Measurements from ENCODE around the gene MYO1G. TPM values are rescaled to one million over a fixed set of nuclear protein-coding genes. Genes with fewer than 3 reads are reported as not detected.
"Not testable (repeated sequence)": the region's sequence is repeated elsewhere in the genome, so short reads cannot be mapped to it uniquely, and the experiment has no call there.

Gene MYO1G
- total RNA-seq, 1 donor from 2014 or later: 1.9 TPM

DNA sequence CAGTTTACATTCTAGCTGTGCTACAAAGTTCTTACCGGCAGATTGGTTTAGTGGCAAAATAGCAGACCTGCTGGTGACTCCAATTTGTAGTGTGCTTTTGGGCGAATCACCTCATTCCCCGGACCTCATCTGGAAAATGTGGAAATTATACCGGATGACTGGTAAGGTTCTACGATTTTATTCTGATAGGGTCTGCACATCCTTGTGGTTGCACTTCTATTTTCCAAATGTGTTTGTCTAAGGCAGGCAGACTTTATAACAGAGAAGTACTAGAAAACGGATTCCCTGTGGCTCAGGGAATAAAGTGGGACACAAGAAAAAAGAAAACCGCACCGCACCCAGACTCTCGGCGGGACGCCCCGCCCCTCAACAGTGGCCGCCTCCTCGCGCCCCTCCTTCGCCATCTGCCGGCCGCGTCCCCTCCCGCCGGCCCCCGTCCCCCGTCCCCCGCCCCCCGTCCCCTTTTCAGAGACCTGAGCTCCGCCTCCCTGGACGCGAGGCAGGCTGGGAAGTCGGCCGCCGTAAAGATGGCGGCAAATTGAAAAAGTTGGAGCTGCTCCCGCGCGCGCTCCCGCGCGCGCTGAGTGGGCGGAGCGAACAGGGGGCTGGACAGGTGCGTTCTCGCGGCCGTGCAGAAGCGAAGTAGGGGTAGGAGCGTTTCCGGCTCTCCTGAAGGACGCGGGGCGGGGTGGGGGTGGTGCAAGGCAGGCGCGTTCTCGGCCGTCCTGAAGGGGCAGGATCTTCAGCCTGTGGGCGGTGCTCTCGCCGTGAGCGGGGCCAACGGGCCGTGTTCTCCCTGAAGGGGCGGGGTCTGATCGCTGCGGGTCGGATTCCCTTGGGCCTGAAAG is 20.7 kb upstream of the MYO1G start:
- DNase-seq: peak; percentile 100

DNA sequence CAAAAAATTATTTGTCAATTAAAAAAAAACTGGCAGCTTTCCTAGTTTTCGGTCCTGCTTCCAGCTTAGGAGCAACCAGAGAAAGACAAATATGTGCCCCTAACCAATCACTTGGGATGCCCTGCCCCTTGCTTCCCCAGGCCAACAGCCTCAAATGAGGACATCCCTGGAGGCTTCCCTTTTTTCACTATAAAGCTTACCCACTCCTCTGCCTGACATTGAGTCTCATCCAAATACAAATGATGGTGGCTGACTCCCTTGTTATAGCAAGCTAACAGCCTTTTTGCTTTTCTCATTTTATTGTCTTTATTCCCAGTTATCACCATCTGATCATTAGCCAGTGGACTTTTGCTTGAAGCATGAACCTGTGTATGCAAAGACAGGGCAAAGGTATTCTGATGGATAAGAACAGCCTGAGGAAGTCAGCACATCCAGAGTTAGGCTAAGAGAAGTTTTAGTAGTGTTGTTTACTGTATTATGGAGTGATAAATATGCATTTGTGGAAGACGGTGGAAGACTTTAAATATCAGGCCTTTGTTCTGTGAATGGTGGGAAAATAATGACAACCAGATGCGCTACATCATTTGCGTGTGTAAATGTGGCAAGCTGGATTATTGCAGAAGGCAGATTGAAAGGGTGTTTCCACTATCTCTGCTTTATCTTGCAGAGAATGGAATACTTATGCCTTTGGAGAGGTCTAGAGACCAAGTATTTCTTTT is 19.5 kb upstream of the MYO1G start:
- no peak for DNase-seq

DNA sequence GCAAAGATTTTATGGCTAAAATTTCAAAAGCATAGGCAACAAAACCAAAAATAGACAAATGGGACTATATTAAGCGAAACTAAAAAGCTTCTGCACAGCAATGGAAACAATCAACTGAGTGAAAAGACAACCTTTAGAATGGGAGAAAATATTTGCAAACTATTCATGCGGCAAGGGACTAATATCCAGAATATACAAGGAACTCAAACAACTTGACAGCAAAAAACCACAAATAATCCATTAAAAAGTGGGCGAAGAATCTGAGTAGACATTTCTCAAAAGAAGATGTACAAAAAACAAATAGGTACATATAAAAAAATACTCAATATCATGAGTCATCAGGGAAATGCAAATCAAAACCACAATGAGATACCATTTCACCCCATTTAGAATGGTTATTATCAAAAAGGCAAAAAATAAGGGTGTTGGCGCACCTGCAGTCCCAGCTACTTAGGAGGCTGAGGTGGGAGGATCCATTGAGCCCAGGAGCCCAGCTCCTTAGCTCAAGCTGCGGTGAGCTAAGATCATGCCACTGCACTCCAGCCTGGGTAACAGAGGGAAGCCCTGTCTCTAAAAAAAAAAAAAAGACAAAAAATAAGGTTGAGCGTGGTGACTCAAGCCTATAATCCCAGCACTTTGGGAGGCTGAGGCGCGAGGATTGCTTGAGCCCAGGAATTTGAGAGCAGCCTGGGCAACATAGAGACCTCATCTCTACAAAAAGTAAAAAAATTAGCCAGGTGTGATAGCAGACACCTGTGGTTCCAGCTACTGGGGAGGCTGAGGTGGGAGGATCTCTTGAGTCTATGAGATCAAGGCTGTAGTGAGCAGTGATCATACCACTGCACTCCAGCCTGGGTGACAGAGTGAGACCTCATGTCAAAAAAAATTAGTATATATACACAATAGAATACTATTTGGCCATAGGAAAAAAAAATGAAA is 17.0 kb upstream of the MYO1G start:
- DNase-seq: no peak

DNA sequence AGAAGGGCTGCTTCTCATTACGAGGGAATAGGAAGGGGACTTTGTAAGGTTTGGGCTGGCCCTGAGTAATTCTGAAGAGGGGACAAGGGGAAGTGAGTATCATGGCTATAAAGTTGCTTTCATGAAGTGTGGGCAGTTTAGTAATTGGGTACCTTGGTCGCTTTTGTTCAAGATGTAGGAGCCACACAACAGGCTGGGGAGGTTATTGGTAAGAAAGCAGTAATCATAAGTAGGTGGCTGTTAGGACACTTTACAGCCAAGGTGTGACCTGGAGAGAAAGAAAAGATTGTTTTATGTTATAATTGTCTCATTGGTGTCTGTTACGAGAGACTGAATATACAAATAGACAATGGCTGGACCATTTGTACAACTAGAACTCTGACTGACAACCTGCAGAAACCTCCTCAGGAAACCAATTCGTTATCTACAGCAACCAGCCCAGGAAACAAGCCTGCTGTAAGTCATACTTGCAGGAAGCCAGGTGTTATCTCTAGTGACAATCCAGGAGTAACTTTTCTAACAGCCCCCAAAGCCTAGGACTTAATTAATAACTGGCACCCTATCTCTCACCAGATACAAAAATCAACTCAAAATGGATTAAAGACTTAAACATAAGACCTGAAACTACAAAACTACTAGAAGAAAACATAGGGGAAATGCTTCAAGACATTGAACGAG is 16.2 kb upstream of the MYO1G start:
- no peak for DNase-seq

DNA sequence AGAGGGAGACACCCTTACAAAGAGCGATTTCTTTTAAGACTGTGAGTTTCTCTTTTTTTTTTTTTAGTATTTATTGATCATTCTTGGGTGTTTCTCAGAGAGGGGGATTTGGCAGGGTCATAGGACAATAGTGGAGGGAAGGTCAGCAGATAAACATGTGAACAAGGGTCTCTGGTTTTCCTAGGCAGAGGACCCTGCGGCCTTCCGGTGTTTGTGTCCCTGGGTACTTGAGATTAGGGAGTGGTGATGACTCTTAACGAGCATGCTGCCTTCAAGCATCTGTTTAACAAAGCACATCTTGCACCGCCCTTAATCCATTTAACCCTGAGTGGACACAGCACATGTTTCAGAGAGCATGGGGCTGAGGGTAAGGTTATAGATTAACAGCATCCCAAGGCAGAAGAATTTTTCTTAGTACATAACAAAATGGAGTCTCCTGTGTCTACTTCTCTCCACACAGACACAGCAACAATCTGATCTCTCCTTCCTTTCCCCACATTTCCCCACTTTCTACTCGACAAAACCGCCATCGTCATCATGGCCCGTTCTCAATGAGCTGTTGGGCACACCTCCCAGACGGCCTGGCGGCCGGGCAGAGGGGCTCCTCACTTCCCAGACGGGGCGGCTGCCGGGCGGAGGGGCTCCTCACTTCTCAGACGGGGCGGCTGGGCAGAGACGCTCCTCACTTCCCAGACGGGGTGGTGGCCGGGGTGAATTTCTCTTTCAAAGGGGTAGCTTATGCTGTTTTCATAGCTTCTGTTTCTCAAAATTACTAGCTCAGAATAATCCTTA is 13.4 kb upstream of the MYO1G start:
- DNase-seq: not testable (repeated sequence)

DNA sequence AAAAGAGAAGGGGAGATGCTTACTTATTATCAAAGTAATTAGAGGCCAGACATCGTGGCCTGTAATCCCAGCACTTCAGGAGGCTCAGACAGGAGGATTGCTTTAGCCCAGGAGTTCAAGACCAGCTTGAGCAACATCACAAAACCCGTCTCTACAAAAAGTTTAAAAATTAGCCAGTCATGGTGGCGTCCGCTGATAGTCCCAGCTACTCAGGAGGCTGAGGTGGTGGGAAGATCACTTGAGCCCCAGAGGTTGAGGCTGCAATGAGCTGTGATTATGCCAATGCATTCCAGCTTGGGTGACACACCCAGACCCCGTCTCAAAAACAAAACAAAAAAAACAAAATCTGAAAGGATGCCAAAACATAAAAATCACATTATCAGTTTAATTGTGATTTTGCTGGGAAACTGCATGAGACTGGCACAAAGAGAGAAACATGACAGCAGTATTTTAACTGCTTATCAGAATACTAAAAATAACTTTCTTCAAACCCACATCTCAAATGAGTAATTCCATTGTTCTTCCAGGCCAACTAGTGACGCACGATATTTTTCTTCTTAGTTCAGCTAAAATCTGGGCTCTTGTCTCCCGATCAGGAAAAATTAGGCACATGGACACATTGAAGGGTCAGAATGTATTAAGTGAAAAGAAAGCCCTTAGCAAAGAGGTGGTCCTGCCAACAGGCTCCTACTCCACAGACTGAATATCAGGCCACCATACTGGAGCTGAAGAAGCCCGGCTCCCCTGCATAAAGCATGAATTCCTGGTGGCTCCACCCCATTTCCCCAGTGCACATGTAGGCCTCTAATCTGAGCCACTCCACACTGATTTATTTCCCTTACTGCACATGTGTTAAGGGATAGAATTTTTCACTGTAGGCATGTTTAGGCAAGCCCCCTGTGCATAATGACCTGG is 11.6 kb upstream of the MYO1G start:
- DNase-seq: no peak

DNA sequence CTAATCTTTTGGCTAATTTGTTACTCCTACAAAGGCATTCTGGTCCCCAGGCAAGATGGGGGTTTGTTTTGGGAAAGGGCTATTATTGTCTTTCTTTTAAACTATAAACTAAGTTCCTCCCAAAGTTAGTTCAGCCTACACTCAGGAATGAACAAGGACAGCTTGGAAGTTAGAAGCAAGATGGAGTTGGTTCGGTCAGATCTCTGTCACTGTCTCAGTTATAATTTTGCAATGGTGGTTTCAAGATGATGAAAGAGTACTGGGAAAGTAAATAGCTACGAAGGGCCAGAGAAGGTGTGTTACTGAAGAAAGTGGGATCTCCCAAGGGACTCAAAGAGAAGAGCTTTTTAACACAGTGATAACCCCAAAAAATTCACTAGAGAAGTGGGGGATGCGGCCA is 10.3 kb upstream of the MYO1G start:
- DNase-seq: no peak

DNA sequence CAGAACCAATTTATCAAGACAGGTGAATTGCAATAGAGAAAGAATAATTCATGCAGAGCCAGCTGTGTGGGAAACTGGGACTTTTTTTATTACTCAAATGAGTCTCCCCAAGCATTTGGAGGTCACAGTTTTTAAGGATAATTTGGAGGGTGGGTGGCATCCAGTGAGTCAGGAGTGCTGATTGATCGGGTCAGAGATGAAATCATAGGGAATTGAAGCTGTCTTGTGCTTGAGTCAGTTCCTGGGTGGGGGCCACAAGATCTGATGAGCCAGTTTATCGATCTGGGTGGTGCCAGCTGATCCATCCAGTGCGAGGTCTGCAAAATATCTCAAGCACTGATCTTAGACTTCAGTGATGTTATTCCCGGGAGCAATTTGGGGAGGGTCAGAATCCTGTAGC is 9.9 kb upstream of the MYO1G start:
- DNase-seq: no peak

DNA sequence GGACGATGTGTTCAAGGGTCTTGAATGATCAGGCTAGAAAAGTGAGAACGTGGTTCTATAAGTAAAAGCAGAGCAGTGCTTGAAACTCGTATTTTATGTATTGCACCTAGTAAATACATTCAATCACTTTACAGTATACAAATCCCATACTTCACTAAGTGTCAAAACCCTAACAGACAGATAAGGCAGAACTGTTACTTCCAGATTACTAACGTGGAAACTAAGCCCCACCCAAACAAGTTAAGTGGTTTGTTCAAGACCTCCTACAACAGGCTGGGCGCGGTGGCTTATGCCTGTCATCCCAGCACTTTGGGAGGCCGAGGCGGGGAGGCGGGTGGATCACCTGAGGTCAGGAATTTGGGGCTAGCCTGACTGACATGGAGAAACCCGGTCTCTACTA is 9.2 kb upstream of the MYO1G start:
- DNase-seq: no peak

DNA sequence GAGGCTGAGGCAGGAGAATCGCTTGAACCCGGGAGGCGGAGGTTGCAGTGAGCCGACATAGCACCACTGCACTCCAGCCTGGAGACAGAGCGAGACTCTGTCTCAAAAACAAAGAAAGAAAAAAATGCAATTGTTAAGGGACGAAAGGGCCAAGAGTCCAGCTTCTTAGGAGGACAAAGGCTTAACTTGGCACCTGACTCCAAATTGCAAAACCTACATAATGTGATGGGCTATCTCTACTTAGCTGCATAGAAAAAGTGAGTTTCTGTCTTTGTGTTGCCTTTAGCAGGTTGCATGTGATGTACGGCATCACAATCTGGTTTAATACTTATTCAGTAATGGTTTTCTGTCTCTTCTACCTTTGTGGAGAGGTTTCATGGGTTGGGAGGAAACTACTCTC is 8.6 kb upstream of the MYO1G start:
- DNase-seq: no peak

DNA sequence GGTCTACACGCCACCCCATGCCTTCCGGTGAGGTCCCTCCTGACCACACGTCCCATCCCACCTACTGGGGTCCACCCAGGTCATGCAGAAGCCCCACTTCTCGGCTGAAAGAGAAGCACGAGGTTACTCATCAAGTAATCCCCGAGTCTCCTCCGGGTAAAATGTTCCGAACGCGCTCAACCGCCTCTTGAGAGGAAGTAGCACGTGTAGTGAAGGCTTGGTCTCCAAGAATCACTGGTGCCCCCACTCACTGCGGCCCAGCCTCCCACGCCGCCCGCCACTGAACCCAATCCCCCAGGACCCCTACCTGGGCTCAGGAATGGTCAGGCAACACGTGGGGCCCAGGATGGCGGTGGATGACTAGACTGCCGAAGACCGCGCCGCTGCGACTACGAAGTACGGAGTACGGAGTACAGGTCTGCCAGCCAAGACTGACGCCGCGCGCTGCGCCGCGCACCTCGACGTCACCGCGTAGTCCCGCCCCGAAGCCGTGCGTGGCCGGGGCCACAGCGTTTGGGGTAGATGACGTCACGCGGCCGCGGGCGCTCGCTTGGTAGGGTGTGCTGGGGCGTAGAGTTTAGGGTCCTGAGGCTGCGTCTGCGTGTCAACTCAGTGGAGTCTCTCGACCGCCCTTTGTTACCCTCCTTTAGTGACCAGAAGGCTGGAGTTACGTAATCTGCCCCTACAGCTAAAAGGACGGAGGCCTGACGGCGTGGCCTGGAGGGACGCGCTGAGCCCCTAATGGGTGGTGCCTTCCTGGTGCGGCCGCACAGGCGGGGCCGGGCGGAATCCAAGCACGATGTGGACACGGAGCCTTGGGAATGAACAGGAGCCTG is 7.6 kb upstream of the MYO1G start:
- DNase-seq: peak; percentile 98

DNA sequence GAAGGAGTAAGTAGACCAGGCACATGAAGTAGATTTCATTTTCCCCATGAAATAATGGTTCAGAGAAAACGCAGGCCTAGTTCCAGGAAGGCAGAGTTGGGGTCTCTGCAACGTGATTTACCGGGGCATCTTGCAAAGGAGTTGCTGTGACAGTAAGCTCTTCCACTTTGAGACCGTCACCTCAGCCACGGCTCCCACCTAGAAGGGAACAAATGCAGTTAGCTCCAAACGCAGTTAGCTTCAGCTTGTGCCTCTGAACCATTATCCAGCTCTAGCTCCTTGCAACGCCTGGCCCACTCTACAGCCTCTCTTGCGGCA is 7.0 kb upstream of the MYO1G start:
- no peak for DNase-seq

DNA sequence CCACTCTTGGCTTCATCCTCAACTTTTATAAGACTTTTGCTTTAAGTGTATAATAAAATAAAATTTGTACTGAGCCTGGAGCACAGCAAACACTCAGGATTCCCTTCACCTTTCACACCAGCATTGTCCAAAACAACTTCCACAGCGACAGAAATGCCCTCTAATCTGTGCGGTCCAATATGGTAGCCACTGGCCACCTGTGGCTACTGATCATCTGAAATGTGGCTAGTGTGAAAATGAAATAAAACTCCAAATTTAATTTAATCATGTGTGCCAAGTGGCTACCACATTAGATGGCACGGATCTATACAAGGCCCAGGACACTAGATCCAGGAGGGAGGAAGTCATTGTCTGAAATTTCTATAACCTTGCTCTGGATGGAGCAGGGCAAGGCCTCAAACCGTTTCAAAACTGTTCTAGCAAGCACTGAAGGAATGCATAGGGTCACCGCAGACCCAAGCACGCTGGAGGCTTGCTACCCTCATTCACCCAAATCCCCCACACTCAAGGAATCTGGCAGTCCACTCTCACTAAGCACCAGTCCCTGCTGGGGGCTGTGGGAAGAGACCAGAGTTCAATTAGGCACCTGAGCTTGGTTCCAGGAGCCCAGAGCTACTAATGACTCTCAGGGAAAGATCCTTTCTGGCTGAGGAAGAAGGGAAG is 6.3 kb upstream of the MYO1G start:
- DNase-seq: no peak

DNA sequence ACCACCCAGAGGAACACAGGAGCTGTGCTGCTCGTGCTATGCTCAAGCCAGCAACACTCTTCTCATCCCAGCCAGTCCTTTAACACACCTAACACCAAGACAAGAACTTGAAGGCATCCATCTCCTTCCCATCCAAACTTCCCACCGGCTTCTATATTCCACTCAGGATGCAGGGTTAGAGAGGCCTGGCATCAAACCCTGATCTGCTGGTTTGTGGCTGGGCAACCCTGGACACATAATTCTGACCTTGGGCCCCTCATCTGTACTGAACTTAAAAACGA is 5.6 kb upstream of the MYO1G start:
- no peak for DNase-seq

DNA sequence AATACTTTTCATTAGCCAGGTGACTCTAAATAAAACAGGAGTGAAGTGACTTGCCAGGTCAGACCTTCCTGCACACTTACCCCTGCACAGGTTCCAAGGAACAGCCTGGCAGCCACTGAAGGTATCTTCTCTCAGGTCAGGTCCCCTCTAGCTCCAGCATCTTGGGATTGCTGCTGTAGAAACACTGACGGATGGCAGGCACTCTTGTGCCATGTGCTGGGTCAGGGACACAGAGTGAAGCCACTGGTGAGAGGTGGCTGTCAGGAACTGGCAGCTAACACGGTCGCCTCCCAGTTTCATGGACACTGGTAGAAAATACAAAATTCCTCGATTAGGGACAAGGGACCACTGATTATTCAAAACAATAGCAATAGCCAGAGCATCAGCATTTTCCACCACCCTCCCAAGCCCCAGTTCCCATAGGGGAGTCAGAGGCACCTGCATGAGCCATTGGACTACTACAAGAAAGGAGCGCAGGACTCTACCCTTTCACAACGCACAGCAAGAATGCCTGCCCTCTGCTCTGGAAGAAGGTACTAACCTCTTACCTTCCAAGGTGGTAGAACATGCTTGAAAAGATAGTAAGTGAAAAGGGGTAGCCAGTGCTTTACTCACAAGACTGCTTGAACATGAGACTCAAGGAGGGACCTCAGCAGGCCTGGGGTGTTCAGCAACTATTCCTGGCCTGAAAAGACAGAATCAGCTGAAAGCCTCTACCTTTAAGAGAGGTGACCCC is 5.1 kb upstream of the MYO1G start:
- DNase-seq: no peak

DNA sequence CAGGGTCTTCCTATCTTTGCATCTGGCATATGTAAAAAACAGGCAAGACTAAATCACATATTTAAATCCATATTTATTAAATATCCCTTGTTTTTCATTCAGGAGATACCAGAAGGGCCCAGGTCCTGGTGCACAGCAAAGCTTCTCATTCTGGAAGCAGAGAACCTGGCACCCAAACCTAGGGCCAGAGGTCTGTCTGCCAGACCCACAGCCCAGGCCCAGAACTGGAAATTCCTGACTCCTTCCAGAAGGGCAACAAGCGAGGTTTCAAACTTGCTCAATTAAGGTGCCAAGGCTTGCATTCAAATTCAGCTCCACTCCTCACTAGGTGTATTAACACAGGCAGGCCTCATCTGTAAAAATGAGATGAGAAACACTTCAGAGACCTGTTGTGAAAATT is 4.2 kb upstream of the MYO1G start:
- no peak for DNase-seq

DNA sequence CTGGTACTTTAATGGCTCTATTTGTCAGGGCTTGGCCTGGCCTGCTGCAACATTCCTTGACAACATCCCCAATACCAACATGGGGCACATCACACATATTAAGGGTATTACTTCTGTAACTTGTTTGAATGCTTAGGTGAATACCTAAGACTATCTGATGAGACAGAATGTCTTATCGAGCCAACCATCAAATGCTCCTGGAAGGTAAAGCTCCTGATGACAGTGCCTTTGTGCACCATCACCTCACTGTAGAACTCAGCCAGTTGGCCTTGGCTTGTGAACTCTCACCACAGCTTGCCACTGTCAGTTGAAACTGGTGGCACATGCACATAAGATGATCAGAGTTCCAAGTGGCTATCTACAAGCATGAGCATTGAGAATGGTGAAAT is 3.7 kb upstream of the MYO1G start:
- DNase-seq: no peak

DNA sequence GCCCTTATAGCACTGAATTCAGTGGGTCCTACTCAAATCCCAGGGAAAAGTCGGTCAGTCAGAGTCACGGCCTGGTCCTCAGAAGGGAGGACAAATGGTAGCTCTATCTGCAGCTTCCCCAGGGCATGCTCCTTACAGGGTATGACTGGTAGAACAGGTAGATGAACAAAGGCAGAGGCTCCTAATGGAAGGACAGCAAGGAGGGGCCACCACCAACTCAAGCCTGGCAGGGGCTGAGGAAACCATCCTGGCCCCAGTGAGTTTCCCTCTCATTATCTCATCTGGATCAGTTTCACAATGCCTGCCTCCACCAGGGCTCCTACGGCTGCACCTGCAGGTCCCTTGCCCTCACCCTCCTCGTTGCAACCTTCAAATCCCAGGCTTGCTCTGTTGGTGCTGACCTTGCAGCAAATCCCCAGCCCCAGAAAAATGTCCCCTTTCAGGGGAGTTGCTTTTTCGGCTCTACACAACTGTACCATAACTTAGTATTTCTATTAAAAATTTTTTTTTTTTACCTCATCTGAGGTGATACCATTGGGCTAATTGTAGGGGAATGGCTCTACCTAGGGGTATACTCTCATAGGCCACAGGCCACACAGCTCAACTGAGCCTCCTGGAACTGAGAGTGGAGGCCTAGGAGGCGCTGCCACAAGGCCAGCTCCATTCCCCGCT is 2.4 kb upstream of the MYO1G start:
- no peak for DNase-seq

All from tongue (tissue), 2 donors.